IMR-90 (cell line): Measurements from ENCODE around the gene PIP4K2A.

ENCODE experiments used
- CTCF ChIP-seq: conservative IDR thresholded peaks from 2 replicates; pipeline ENCODE4 v1.5.1; 2012; ENCODE audit warnings: mild to moderate bottlenecking, low read depth, low read length, improper control_type of control experiment
- MAFK ChIP-seq: IDR thresholded peaks from 2 replicates; pipeline ENCODE4 v1.6.1; 2012; ENCODE audit warnings: low read depth, low read length, improper control_type of control experiment

GRCh38 chr10:22750131-22750530 lies 35.8 kb upstream of the PIP4K2A start:
- TF ChIP-seq CTCF: no peak
- TF ChIP-seq MAFK: no peak
